ENCODE results near the gene HPS4. TPM values are rescaled to one million over a fixed set of nuclear protein-coding genes. Genes with fewer than 3 reads are reported as not detected.

HPS4 gene
- total RNA-seq, 1 donor from 2014 or later, result 43.2 TPM

- no peak for DNase-seq (ENCODE audit: low spot score, unreplicated experiment)
- H3K4me3 Mint-ChIP-seq (ENCODE audit: low read depth), result peak overlapping the region; percentile 34
- no peaks in the 10 kb centered on the region for H3K9me3 Mint-ChIP-seq (ENCODE audit: low read depth)
- H3K4me1 Mint-ChIP-seq (ENCODE audit: low read depth), result peaks cover 26% of the 10 kb centered on the region
- no peak for TF ChIP-seq CTCF (IDR thresholded peaks at IDR 0.05; ENCODE audit: unreplicated experiment)
- H3K27ac Mint-ChIP-seq, result peak overlapping the region; percentile 47
- peaks cover 22% of the 10 kb centered on the region for H3K36me3 Mint-ChIP-seq (ENCODE audit: insufficient read depth)
- no peaks in the 10 kb centered on the region for H3K27me3 Mint-ChIP-seq
Observed at GRCh38 chr22:26479043-26479791, 4.4 kb downstream of the HPS4 start.

- Mint-ChIP-seq H3K27ac (no peak overlapping the region), H3K27me3 (no peaks in the 10 kb centered on the region), H3K4me1 (ENCODE audit: low read depth) (peaks cover 16% of the 10 kb centered on the region), H3K4me3 (ENCODE audit: low read depth) (no peak overlapping the region), H3K36me3 (ENCODE audit: insufficient read depth) (peaks cover 26% of the 10 kb centered on the region), H3K9me3 (ENCODE audit: low read depth) (no peaks in the 10 kb centered on the region)
- no peak for TF ChIP-seq CTCF (IDR thresholded peaks at IDR 0.05; ENCODE audit: unreplicated experiment)
- no peak for DNase-seq (ENCODE audit: low spot score, unreplicated experiment)
Observed at GRCh38 chr22:26477341-26477731, 6.2 kb downstream of the HPS4 start.

GRCh38 chr22:26476705-26477340 is 6.8 kb downstream of the HPS4 start:
- Mint-ChIP-seq H3K27me3 (no peaks in the 10 kb centered on the region), H3K4me3 (ENCODE audit: low read depth) (no peak overlapping the region), H3K4me1 (ENCODE audit: low read depth) (peaks cover 13% of the 10 kb centered on the region), H3K36me3 (ENCODE audit: insufficient read depth) (peaks cover 26% of the 10 kb centered on the region), H3K9me3 (ENCODE audit: low read depth) (no peaks in the 10 kb centered on the region), H3K27ac (peak overlapping the region; percentile 54)
- DNase-seq (ENCODE audit: low spot score, unreplicated experiment), result no peak
- no peak for TF ChIP-seq CTCF (IDR thresholded peaks at IDR 0.05; ENCODE audit: unreplicated experiment)

GRCh38 chr22:26474682-26475081 is 8.9 kb downstream of the HPS4 start:
- peaks cover 26% of the 10 kb centered on the region for H3K36me3 Mint-ChIP-seq (ENCODE audit: insufficient read depth)
- no peaks in the 10 kb centered on the region for H3K9me3 Mint-ChIP-seq (ENCODE audit: low read depth)
- H3K4me1 Mint-ChIP-seq (ENCODE audit: low read depth), result peaks cover 5% of the 10 kb centered on the region
- H3K27ac Mint-ChIP-seq, result no peak overlapping the region
- TF ChIP-seq CTCF (IDR thresholded peaks at IDR 0.05; ENCODE audit: unreplicated experiment), result no peak
- H3K4me3 Mint-ChIP-seq (ENCODE audit: low read depth), result no peak overlapping the region
- no peak for DNase-seq (ENCODE audit: low spot score, unreplicated experiment)
- H3K27me3 Mint-ChIP-seq, result no peaks in the 10 kb centered on the region

- H3K27me3 Mint-ChIP-seq, result no peaks in the 10 kb centered on the region
- H3K36me3 Mint-ChIP-seq (ENCODE audit: insufficient read depth), result peaks cover 22% of the 10 kb centered on the region
- no peak overlapping the region for H3K27ac Mint-ChIP-seq
- DNase-seq (ENCODE audit: low spot score, unreplicated experiment), result no peak
- no peaks in the 10 kb centered on the region for H3K9me3 Mint-ChIP-seq (ENCODE audit: low read depth)
- H3K4me1 Mint-ChIP-seq (ENCODE audit: low read depth), result no peaks in the 10 kb centered on the region
- no peak overlapping the region for H3K4me3 Mint-ChIP-seq (ENCODE audit: low read depth)
- TF ChIP-seq CTCF (IDR thresholded peaks at IDR 0.05; ENCODE audit: unreplicated experiment), result no peak
Observed at GRCh38 chr22:26471522-26471921, 12.1 kb downstream of the HPS4 start.
